22Rv1 (cell line): Measurements from ENCODE around the gene RNF150.

Source experiments
- ZFX ChIP-seq: fragments of 450-650 bp; IDR thresholded peaks from 2 replicates; pipeline ENCODE4 v1.6.1; 2017; ENCODE audit warnings: antibody characterized with exemption, borderline replicate concordance
- TF ChIP-seq, protein P1 (sequence below): fragments of 450-650 bp; IDR thresholded peaks from 2 replicates; pipeline ENCODE4 v1.5.1; 2017; ENCODE audit warnings: mild to moderate bottlenecking

GRCh38 chr4:141124224-141124623, 9.0 kb downstream of the RNF150 start:
- TF ChIP-seq, protein P1, sequence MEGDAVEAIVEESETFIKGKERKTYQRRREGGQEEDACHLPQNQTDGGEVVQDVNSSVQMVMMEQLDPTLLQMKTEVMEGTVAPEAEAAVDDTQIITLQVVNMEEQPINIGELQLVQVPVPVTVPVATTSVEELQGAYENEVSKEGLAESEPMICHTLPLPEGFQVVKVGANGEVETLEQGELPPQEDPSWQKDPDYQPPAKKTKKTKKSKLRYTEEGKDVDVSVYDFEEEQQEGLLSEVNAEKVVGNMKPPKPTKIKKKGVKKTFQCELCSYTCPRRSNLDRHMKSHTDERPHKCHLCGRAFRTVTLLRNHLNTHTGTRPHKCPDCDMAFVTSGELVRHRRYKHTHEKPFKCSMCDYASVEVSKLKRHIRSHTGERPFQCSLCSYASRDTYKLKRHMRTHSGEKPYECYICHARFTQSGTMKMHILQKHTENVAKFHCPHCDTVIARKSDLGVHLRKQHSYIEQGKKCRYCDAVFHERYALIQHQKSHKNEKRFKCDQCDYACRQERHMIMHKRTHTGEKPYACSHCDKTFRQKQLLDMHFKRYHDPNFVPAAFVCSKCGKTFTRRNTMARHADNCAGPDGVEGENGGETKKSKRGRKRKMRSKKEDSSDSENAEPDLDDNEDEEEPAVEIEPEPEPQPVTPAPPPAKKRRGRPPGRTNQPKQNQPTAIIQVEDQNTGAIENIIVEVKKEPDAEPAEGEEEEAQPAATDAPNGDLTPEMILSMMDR, result no peak
- TF ChIP-seq ZFX, result no peak
